PC-3 (cell line): ENCODE measurements around the gene PSMA8.

ENCODE experiments used
- EZH2 ChIP-seq: fragments of 300-600 bp; sonication (generic); IDR thresholded peaks from one replicate; pipeline ENCODE4 v1.6.1; 2017; ENCODE audit warnings: antibody characterized with exemption, mild to moderate bottlenecking, low read length; ENCODE audit not compliant: unreplicated experiment
- EZH2phosphoT487 ChIP-seq: fragments of 300-600 bp; sonication (generic); IDR thresholded peaks from 2 replicates; pipeline ENCODE4 v1.6.1; 2018; ENCODE audit warnings: mild to moderate bottlenecking, antibody characterized with exemption, low read length, borderline replicate concordance
- TF ChIP-seq, protein P1 (sequence below): fragments of 300-600 bp; sonication (generic); conservative IDR thresholded peaks from 2 replicates; pipeline ENCODE4 v1.5.1; 2017; ENCODE audit warnings: antibody characterized with exemption, low read depth, mild to moderate bottlenecking, low read length

GRCh38 chr18:26225915-26226228 is 92.2 kb downstream of the PSMA8 start:
- TF ChIP-seq, protein P1, sequence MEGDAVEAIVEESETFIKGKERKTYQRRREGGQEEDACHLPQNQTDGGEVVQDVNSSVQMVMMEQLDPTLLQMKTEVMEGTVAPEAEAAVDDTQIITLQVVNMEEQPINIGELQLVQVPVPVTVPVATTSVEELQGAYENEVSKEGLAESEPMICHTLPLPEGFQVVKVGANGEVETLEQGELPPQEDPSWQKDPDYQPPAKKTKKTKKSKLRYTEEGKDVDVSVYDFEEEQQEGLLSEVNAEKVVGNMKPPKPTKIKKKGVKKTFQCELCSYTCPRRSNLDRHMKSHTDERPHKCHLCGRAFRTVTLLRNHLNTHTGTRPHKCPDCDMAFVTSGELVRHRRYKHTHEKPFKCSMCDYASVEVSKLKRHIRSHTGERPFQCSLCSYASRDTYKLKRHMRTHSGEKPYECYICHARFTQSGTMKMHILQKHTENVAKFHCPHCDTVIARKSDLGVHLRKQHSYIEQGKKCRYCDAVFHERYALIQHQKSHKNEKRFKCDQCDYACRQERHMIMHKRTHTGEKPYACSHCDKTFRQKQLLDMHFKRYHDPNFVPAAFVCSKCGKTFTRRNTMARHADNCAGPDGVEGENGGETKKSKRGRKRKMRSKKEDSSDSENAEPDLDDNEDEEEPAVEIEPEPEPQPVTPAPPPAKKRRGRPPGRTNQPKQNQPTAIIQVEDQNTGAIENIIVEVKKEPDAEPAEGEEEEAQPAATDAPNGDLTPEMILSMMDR: no peak
- TF ChIP-seq EZH2 (no peak), EZH2phosphoT487 (no peak)
